COLO829 (cell line): Measurements from ENCODE around the gene ZMYM4.

ENCODE experiments used
- DNase-seq: peaks from one replicate; pipeline ENCODE4 v3.0.0; 2012; ENCODE audit warnings: low spot score

ZMYM4 gene

DNA sequence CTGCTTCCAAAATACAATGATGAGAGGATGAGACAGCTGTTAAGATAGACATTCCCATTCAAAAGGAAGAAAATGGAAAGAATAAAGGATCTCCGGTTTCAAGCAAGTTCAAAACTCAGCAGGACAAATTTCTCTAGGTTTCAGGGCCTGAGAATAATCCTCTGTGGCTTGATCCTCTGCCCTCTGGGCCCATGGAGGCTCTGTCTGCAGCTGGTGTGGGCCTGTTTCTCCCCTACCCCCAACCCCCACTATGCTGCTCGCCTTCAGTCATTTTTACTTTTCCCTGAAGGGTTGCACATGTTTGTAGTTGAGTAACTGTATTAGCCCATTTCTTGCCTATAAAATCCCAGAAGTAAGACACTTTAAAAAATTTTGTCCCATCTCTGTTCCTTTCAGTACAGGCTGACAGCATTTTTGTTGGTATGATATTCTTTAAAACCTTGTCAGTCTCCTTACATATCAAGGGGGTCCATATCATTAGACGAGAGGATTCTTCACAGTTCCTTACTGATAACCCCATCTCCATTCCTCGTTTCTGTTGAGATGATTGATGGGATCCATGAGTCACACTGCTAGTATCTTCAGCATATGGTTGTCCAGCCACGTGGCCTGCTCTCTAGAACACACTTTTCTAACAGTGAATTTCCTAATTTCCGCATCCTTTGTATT, 10.5 kb downstream of the ZMYM4 start:
- DNase-seq: no peak

GRCh38 chr1:35279555-35279904, 11.0 kb downstream of the ZMYM4 start:
- DNase-seq: no peak

DNA sequence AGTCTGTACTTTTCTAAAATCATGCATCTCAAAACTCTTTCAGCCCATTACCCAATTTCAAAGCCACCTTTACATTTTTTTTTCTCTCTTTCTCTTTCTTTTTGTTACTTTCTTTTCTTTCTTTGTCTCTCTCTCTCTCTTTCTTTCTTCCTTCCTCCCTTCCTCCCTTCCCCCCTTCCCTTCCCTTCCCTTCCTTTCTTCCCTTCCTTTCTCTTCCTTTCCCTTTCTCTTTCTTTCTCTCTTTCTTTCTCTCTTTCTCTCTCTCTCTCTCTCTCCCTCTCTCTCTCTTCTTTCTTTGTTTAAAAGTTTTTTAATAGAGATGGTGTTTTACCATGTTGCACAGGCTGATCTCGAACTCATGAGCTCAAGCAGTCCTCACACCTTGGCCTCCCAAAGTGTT, 11.5 kb downstream of the ZMYM4 start:
- no peak for DNase-seq

GRCh38 chr1:35281565-35281964, 13.1 kb downstream of the ZMYM4 start:
- DNase-seq: no peak

- DNase-seq: no peak
Measured at GRCh38 chr1:35282172-35282571, 13.7 kb downstream of the ZMYM4 start.

GRCh38 chr1:35284852-35285251, 16.3 kb downstream of the ZMYM4 start:
- DNase-seq: no peak

GRCh38 chr1:35285771-35286606, 17.5 kb downstream of the ZMYM4 start:
- DNase-seq: no peak

DNA sequence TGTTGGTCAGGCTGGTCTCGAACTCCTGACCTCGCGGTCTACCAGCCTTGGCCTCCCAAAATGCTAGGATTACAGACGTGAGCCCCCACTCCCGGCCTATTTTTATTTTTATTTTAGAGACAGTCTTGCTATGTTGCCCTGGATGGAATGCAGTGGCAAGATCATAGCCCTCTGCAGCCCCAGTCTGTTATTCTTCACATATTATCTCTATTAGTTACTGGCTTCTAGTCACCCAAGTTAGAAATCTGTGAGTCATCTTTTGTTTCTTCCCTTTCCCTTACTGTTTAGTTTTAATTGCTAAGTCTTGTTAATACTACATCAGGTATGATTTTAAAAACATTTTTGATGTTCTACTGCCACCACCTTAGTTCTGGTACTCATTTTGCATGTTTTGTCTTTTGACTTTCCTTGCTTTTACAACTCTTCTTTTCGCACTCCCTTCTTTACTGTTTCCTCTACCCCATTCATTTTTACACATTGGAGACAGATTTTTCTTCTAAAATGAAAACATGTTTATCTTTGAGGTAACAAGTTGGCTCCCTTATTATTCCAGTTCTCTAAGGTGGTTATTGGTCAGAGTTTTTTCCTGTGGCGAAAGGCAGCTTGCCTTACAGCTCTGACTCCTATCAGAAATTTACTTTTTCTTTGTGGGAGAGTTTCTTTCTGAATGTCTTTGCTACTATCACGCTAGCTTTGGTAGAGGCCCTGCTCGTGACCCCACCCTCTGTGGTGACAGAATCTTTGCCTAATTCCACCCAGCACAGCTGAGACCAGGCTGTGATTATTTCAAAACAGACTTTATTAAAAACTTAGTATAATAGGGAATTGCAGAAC, 19.5 kb downstream of the ZMYM4 start:
- no peak for DNase-seq

DNA sequence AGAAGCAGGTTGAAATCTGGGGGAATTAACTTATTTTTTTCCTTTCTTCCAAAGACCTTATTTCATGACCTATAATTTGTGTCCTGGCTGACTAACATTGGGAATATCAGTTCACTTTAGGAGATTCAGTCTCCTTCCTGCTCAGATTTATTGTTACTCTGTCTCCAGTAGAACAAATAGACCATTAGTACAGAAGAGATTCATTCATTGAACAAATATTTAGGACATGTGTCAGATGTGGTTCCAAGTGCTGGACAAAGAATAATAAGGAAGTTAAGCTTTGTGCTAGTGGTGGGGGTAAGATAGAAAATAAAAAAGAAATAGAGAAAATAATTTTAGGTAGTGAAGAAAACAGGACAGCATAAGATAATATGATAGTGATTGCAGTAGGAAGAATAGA, 20.3 kb downstream of the ZMYM4 start:
- DNase-seq: peak; percentile 40

- DNase-seq: no peak
Measured at GRCh38 chr1:35290452-35290851, 21.9 kb downstream of the ZMYM4 start.

DNA sequence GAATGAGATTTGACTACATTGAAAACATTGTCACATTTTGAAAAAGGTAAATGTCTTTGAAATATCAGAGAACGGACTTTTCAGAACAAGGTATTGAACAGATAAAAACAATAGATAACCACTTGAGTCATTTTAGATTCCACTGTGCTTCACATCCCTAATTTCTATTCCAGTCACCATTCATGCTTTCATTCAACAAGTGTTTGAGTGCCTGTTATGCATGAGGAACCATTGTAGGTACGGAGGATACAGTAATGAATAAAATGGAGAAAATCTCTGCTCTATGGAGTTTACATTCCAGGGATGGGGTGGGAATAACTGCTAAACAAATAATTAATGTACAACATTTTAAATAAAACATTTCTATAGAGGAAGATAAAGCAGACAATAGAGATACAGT, 26.3 kb downstream of the ZMYM4 start:
- DNase-seq: no peak

- no peak for DNase-seq
Measured at GRCh38 chr1:35297886-35298285, 29.4 kb downstream of the ZMYM4 start.

DNA sequence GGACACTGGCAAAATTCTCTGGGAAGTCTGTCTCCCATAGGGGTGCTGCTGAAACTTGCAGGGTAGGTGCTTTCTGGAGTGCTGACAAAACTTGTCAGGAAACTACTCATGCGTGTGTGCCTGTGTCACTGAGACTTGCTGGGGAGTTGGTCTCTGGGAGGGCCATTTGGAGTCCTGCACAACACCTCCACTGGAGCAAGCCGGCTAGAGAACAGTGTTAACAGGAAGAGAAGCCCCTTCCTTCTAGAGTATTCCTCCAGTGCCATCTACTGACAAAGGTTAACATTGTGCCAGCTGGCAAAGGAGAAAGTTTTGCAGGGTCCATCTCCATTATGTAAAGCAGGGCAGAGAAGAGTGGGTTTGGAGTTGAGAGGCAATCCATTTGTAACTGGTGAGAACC, 30.0 kb downstream of the ZMYM4 start:
- DNase-seq: peak; percentile 15

GRCh38 chr1:35300376-35300775, 31.9 kb downstream of the ZMYM4 start:
- no peak for DNase-seq

GRCh38 chr1:35301674-35302392, 33.3 kb downstream of the ZMYM4 start:
- no peak for DNase-seq

DNA sequence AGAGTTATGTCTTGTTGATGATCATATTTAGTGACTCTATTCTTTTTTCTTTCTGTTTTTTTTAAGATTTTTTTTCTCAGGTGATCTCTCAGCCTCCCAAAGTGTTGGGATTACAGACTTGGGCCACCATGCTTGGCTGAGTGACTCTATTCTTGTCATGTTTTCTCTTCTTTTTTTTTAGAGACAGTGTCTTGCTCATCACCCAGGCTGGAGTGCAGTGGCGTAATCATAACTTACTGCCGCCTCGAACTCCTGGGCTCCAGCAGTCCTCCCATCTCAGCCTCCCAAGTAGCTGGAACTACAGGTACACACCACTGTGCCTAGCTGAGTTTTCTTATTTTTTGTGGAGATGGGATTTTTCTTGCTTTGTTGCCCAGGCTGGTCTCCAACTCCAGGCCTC, 36.9 kb downstream of the ZMYM4 start:
- DNase-seq: no peak

DNA sequence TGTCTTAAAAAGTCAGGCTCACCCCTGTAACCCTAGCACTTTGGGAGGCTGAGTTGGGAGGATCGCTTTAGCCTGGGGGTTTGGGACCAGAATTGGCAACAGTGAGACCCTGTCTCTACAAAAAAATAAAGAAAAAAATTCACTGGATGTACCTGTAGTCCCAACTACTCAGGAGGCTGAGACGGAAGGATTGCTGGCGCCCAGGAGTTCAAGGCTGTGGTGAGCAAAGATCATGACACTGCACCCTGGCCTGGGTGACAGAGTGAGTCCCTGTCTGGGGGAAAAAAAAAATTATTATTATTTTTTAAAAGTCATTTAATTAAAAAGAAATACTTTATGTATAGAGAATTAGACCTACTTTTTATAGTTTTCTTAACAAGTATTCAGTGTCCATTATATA, 47.1 kb downstream of the ZMYM4 start:
- no peak for DNase-seq

DNA sequence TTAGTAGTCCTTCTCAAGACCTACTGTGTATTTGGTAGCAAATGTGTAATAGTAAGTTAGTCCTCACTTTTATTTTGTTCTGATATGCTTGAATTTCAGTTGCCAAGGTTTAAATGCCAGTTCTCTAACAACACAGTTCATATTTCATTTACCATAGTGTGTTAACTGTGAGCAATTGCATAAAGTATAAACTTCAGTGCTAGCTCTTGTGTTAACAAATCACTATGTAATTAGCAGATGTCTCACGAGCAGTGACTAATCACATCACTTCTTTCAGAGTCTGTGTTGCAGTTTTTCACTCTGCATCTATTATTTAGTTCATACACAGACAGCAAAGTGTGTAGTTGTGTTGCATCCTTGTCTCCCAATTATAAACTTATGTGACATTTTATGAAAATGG, 47.8 kb downstream of the ZMYM4 start:
- DNase-seq: no peak

DNA sequence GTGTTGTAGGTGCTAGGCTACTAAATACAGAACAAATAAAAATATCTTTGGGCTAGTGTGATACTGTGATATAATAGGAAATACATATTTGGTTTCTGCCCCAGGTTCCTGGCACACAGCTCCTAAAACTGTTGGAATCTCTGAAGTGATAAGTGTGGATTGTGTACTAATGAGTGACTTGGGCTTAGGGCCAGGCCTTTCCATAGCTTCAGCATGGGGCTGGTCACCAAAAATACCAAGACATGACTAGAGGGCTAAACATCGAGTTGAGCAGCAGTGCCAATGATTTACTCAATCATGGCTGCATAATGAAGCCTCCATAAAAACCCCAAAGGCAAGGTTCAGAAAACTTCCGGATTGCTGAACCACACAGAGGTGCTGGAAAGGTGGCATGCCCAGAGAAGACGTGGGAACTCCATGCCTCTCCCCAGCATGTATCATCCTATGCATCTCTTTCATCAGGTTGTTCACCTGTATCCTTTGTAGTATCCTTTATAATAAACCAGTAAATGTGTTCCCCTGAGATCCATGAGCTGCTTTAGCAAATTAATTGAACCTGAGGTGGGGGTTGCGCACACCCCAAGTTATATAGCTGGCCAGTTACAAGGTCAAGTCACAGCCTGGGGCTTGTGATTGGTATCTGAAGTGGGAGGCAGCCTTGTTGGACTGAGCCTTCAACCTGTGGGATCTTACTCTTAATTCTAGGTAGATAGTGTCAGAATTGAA, 51.6 kb downstream of the ZMYM4 start:
- DNase-seq: no peak

- DNase-seq: no peak
Measured at GRCh38 chr1:35320937-35321336, 52.4 kb downstream of the ZMYM4 start.

GRCh38 chr1:35324486-35324885, 56.0 kb downstream of the ZMYM4 start:
- no peak for DNase-seq
